Middle frontal gyrus (tissue), 1 donor: ENCODE data around the gene SLF2.
"Not testable (repeated sequence)": the region's sequence is repeated elsewhere in the genome, so short reads cannot be mapped to it uniquely, and the experiment has no call there.

Experiments used
- DNase-seq: peaks from one replicate; pipeline ENCODE4 v3.0.0-alpha.2; 2015; ENCODE audit warnings: low spot score; ENCODE audit errors: extremely low spot score

Gene SLF2

GRCh38 chr10:100877461-100877850 is 35.3 kb upstream of the SLF2 start:
- no peak for DNase-seq

GRCh38 chr10:100878291-100878910 is 34.4 kb upstream of the SLF2 start:
- peak; percentile 68 for DNase-seq

DNA sequence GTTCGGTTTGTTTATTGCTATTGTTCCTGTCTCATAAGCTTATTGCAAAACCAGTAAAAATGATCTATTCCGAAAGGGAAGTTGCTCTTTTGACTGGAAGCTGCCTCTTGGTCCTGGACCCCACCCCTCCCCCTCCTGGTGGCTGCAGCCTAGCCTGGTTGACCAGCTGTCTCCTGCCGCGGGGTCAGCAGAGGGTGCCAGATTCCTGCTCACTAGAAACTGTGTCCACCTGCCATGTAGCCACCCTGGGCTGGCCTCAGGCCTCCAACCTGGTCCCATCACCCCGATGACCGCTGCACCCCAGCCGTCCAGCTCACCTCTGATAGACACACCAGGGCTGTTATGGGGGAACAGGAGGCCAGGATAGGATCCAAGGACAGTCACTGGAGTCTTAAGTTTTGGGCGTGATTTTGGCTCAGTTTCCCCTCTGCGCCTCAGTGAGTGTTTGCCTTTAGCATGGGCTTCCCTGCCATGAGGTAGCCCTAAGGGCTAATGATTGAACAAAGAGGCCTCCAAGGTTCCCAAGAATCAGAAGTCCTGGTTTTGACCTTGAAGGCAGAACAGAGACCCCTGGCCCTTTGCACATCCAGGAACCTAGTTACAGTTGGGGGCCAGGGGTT is 32.9 kb upstream of the SLF2 start:
- DNase-seq: no peak

GRCh38 chr10:100881556-100882213 is 31.1 kb upstream of the SLF2 start:
- no peak for DNase-seq

DNA sequence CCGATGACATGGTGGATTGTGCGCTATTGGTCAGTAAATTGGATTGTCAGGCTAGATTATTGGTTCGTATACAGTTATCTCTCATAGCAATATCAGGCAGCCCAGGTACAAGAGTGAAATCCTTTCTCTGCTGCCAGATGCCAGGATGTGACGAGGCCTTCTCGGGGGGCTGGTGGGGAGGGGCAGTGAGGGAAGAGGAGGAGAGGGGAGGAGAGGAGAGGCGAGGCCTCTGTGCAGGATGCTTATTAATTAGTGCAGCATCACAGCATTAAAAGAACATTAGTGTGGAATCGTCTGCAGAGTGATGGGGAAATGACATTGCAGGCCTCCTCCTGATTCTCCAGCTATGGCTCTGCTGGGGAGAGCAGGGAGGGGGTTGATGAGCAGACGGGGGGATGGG is 30.5 kb upstream of the SLF2 start:
- no peak for DNase-seq

DNA sequence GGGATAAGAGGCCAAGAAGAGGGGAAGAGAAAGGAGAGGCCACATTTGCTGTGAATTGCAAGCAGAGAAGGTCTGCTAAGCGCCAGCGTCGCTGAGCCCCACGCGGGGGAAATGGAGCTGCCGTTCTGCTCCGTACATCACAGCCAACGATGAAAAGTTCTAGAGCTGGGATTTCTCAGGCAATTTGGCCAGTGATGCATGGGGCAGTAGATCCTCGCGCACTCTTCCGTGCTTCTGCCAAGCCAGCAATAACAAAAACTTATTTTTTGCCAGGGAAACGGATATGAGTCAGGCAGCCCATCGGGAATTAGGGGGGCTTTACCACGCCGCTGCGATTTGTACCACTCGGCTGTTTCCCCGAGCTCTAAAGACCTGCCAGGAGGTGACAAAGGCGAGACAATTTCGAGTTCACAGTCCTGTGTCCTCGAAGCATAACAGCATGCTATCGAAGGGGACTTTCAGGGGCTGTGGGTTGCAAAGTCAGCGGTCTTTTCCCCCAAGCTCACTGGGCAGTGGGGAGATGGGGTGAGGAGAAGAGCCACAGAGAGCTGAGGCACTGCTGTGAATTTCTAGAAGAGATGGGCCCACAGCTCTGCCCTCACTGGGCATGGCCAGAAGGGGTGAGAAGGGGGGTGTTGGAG is 30.0 kb upstream of the SLF2 start:
- DNase-seq: no peak

GRCh38 chr10:100883312-100883821 is 29.4 kb upstream of the SLF2 start:
- no peak for DNase-seq

DNA sequence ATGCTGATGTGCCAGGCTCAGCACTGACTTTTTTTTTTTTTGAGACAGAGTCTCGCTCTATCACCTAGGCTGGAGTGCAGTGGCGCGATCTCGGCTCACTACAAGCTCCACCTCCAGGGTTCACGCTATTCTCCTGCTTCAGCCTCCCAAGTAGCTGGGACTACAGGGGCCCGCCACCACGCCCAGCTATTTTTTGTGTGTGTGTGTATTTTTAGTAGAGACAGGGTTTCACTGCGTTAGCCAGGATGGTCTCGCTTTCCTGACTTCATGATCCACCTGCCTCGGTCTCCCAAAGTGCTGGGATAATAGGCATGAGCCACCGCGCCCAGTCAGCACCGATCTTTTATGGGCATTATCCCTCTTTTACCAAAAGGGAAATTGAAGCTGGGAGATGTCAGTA is 27.2 kb upstream of the SLF2 start:
- not testable (repeated sequence) for DNase-seq

DNA sequence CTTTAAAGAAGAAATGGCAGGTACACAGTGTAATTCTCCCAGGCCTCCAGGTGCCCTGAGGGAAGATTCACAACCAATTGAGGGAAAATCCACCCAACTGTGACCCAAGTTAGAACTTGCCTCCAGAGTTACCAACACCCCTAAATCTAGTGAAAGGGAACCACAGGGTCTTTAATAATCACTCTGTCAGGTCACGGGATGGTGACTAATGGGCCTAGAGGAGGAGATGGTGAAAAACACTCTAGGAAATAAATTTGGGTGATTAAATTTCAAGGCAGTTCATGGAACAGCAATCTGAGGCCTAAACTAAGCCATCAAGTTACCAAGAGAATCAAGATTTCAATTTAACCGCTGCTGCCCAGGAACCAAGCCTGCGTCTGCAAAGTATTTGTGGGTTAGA is 26.7 kb upstream of the SLF2 start:
- no peak for DNase-seq

DNA sequence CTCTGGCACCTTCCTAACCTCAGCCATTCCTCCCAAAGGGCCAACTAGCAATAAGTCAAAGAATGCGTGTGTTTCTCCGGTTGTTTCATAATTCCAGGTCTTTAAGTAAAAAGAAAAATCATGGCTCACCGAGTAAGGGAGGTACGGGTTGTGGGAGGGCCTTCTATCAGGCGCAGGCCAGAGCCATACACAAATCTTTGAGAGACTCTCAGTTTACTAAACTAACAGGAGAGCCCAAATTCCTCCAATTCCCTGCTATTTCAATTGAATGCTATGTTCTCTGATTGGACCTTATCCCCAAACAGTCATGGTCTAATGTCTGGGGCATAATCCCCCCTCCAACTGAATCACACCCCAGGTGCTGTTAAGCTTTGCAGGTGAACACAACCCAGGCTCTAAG is 26.2 kb upstream of the SLF2 start:
- no peak for DNase-seq

DNA sequence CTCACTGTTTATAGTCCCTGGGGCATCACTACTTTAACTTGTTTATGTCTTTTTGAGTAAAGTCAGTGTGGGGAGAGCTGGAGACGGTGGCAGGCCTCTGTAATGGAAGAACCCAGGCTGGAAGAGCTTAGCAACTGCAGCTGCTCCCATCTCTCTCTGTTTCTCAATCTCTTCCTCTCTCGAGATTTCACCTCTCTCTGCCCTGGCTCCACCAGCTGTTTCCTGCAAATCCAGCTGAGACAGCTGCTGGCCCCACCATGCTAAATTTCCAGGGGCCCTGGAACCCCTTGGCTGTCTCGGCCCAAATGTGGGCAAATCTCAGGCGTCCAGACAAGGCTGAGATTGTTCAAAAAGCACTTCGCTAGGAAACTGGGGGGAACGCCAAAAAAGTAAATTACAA is 25.8 kb upstream of the SLF2 start:
- DNase-seq: no peak

- no peak for DNase-seq
Measured at GRCh38 chr10:100887761-100888296, 24.9 kb upstream of the SLF2 start.

- DNase-seq: no peak
Measured at GRCh38 chr10:100888957-100889356, 23.8 kb upstream of the SLF2 start.

DNA sequence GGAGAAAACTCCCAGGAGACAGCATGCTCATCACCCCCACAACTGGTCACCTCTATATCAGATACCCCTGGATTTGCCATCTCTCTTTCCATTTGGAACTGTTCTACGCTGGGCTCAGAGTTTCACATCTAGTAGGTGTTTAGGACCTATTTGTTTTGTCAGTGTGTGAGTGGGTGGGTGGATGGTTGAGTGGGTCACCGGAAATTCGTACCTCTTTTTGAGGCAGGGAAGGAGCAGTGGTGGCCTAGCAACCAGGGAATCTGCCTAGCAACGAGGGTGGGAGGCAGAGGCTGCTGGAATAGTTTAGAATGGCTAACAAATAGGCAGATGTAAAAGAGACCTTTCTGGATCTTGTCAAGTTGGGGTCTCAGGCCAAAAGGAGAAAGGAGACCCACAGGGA is 23.2 kb upstream of the SLF2 start:
- no peak for DNase-seq

DNA sequence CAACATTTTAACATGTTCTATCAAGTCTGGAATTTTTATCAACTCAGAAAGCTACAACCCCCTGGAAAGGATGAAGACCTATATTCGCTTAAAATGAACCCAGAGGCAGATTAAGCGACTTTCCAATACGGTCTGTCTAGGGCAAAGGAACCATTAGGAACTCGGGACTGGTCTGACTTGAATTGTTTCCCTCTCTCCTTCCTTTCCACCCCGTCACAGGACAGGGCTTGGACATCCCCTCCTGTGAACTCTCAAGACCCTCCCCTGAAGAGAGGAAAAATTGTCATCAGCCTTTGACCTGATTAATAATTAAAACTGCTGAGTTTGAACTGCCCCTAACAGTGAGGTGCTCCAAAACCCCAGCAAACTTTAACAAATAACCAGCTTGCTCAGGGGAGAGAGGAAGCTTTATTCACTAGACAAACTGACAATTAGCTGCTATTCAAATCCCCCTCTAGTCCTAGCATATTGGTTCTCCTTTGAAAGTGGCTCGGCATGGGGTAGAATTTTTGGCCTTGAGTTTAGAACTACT is 22.6 kb upstream of the SLF2 start:
- DNase-seq: no peak

DNA sequence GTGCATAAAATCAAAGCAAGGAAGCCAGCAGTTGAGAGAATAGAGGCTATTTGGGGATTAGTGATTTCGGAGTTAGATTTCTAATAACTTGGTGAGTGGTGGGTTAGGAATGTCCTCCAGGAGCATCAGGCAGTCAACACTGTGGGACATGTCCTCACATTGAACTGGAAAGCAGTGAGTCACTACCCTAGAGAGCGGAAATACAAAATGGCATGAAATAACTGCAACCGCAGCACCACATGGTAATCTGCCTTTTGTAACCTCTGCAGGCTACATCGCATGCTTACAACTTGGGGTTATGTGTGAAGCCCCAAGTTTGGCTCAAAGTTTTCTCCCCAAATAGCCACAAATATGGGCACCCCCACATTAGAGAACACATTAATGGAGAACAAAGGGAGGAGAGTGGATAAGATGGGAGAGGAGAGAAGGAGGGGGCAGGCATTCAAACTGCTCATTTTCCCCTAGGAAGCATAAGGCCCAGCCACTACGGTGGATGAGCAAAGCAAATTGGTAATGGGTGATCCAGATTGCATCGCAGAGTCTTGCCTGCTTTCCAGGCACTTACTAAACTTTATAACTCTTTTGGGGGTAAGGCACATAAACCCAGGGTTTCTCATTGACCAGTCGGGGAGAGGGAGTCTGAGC is 22.0 kb upstream of the SLF2 start:
- DNase-seq: no peak

GRCh38 chr10:100894033-100894432 is 18.7 kb upstream of the SLF2 start:
- DNase-seq: no peak

- DNase-seq: no peak
Measured at GRCh38 chr10:100894589-100895294, 18.0 kb upstream of the SLF2 start.

- DNase-seq: no peak
Measured at GRCh38 chr10:100895346-100895745, 17.4 kb upstream of the SLF2 start.

DNA sequence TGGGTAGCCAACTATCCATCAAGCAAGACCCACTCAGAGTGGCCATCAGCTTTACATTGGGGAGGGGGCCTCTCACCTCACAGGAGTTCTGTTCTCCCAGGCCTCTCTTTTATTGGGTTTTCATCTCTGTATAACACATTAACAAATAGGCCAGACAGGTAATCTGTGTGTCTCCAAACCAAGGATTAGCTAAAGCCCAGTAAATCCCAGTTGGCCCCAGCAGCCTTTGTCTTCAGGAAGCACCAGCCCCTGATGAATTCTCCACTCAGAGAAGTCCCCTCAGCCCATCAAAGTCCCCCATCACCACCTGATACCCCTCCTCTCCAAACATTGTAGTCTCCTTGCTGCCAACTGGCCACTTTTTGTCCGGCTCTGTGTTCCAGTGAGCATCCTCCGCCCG is 16.9 kb upstream of the SLF2 start:
- no peak for DNase-seq
